ENCODE data around the gene FLNC.

FLNC gene

GRCh38 chr7:128831994-128832879 is 2.0 kb downstream of the FLNC start:
- DNase-seq, result no peak

GRCh38 chr7:128832880-128833147 is 2.6 kb downstream of the FLNC start:
- DNase-seq, result no peak

GRCh38 chr7:128833148-128833945 is 3.1 kb downstream of the FLNC start:
- peak; percentile 63 for DNase-seq

- DNase-seq, result no peak
Observed at GRCh38 chr7:128833946-128834325, 3.7 kb downstream of the FLNC start.

GRCh38 chr7:128835231-128835751 is 5.1 kb downstream of the FLNC start:
- no peak for DNase-seq

GRCh38 chr7:128835790-128836641 is 5.8 kb downstream of the FLNC start:
- peak; percentile 42 for DNase-seq

GRCh38 chr7:128836729-128837348 is 6.6 kb downstream of the FLNC start:
- peak; percentile 55 for DNase-seq

GRCh38 chr7:128837521-128837921 is 7.3 kb downstream of the FLNC start:
- DNase-seq, result no peak

- no peak for DNase-seq
Observed at GRCh38 chr7:128838109-128838779, 8.0 kb downstream of the FLNC start.

- DNase-seq, result no peak
Observed at GRCh38 chr7:128838981-128839731, 8.9 kb downstream of the FLNC start.

GRCh38 chr7:128839751-128840177 is 9.6 kb downstream of the FLNC start:
- DNase-seq, result no peak

GRCh38 chr7:128840326-128841170 is 10.3 kb downstream of the FLNC start:
- no peak for DNase-seq

GRCh38 chr7:128841171-128841690 is 11.0 kb downstream of the FLNC start:
- DNase-seq, result no peak

- peak; percentile 6 for DNase-seq
Observed at GRCh38 chr7:128841921-128842673, 11.9 kb downstream of the FLNC start.

GRCh38 chr7:128842674-128843641 is 12.8 kb downstream of the FLNC start:
- DNase-seq, result no peak

GRCh38 chr7:128843938-128844621 is 13.9 kb downstream of the FLNC start:
- DNase-seq, result no peak

GRCh38 chr7:128844777-128845311 is 14.6 kb downstream of the FLNC start:
- no peak for DNase-seq

Measured in midbrain (tissue), 1 donor.